OCI-LY7 (cell line): ENCODE data around the gene GFER. TPM values are rescaled to one million over a fixed set of nuclear protein-coding genes. Genes with fewer than 3 reads are reported as not detected.

Experiments used
- BruUV-seq: library from RNA; stranded (reverse); fragments of 400-500 nt; replicated peaks from 2 replicates; lab custom pipeline; 2021; lab: Mats Ljungman, UMichigan
- CTCF ChIA-PET: fragments of 300-600 bp; sonication (Branson Sonifier 250); formaldehyde crosslinking; loops from one replicate; lab custom pipeline; 2022; ENCODE audit warnings: antibody characterized with exemption; ENCODE audit not compliant: unreplicated experiment; lab: Charles Lee
- POLR2A ChIA-PET: fragments of 300-600 bp; sonication (Branson Sonifier 250); formaldehyde crosslinking; loops from one replicate; lab custom pipeline; 2022; ENCODE audit warnings: antibody characterized with exemption; lab: Charles Lee
- DNase-seq: peaks from one replicate; pipeline ENCODE4 v3.0.0-alpha.2; 2015; ENCODE audit warnings: low spot score
- H2AFZ ChIP-seq: fragments of 200-600 bp; sonication (generic), shearing (Covaris generic); 2 replicates; pipeline ENCODE4 v1.6.1; 2014; ENCODE audit warnings: mild to moderate bottlenecking, antibody characterized with exemption, low read length, moderate library complexity
- H3K27ac ChIP-seq: fragments of 200-600 bp; sonication (generic); 2 replicates; pipeline ENCODE4 v1.5.1; 2014; ENCODE audit warnings: mixed run types, low read depth, mild to moderate bottlenecking, moderate library complexity, low read length, inconsistent platforms; ENCODE audit not compliant: poor library complexity, severe bottlenecking
- H3K36me3 ChIP-seq: fragments of 200-600 bp; sonication (generic); 2 replicates; pipeline ENCODE4 v1.6.1; 2014; ENCODE audit warnings: mild to moderate bottlenecking, antibody characterized with exemption, low read length, moderate library complexity, mixed read lengths; ENCODE audit not compliant: insufficient read depth
- H3K4me1 ChIP-seq: fragments of 200-600 bp; sonication (generic); 2 replicates; pipeline ENCODE4 v1.5.1; 2014; ENCODE audit warnings: mild to moderate bottlenecking, low read length; ENCODE audit not compliant: insufficient read depth, poor library complexity, severe bottlenecking
- H3K4me2 ChIP-seq: fragments of 200-600 bp; sonication (generic); 2 replicates; pipeline ENCODE4 v1.6.1; 2014; ENCODE audit warnings: mild to moderate bottlenecking, low read length
- H3K4me3 ChIP-seq: fragments of 200-600 bp; sonication (generic); 2 replicates; pipeline ENCODE4 v1.5.1; 2014; ENCODE audit warnings: mild to moderate bottlenecking, low read depth, low read length; ENCODE audit not compliant: poor library complexity, severe bottlenecking
- H3K79me2 ChIP-seq: fragments of 200-600 bp; sonication (generic); 2 replicates; pipeline ENCODE4 v1.6.1; 2016; ENCODE audit warnings: low read depth, mild to moderate bottlenecking, low read length, moderate library complexity, mixed read lengths; ENCODE audit not compliant: insufficient read depth
- H3K9me2 ChIP-seq: fragments of 200-600 bp; sonication (generic); 2 replicates; pipeline ENCODE4 v1.6.1; 2016; ENCODE audit warnings: mild to moderate bottlenecking, low read length, mixed read lengths; ENCODE audit not compliant: insufficient read depth
- H3K9me3 ChIP-seq: fragments of 200-600 bp; sonication (generic); 2 replicates; pipeline ENCODE4 v1.6.1; 2014; ENCODE audit warnings: mild to moderate bottlenecking, mixed run types, low read length, mixed read lengths
- H4K20me1 ChIP-seq: fragments of 200-600 bp; sonication (generic); 2 replicates; pipeline ENCODE4 v1.6.1; 2014; ENCODE audit warnings: mild to moderate bottlenecking, antibody characterized with exemption, low read length, moderate library complexity, mixed read lengths; ENCODE audit not compliant: insufficient read depth
- CTCF ChIP-seq: fragments of 200-600 bp; sonication (generic); conservative IDR thresholded peaks from 2 replicates; pipeline ENCODE4 v1.5.1; 2014; ENCODE audit warnings: mild to moderate bottlenecking, antibody characterized with exemption, low read length, moderate library complexity, mixed read lengths
- EZH2phosphoT487 ChIP-seq: fragments of 200-600 bp; sonication (generic); IDR thresholded peaks from 2 replicates; pipeline ENCODE4 v1.6.1; 2018; ENCODE audit warnings: low read depth, borderline replicate concordance, mild to moderate bottlenecking, mixed run types, antibody characterized with exemption, low read length, moderate library complexity, mixed read lengths
- intact Hi-C: fragments of 100-400 bp; cut with micrococcal nuclease; formaldehyde crosslinking; loops from one replicate; pipeline ENCODE4 v1.10.0; 2022; ENCODE audit not compliant: unreplicated experiment
- total RNA-seq, 2 experiments: library from RNA; depleted of rRNA in 1 of 2; stranded (reverse); fragments of >200 nt in 1 of 2; shearing (Covaris generic) in 1 of 2; gene quantifications; 2 replicates each; pipeline ENCODE4 v1.2.3, GENCODE V29; 2014 to 2022

Gene GFER
- total RNA-seq, 2 experiments from 2014 or later: 32.3 to 40.2 TPM

GRCh38 chr16:2001456-2002355 is 17.7 kb downstream of the GFER start:
- BruUV-seq: no TSS peak
- peaks cover 5% of the 10 kb centered on the region; the same call in 1 of the 2 replicates for H3K79me2 ChIP-seq
- peaks cover 9% of the 10 kb centered on the region for H3K4me1 ChIP-seq
- no peaks in the 10 kb centered on the region; the same call in 1 of the 2 replicates for H4K20me1 ChIP-seq
- no peak for TF ChIP-seq EZH2phosphoT487
- no peak for TF ChIP-seq CTCF
- intact Hi-C loops: no loop called here
- DNase-seq: no peak
- no peaks in the 10 kb centered on the region for H3K9me2 ChIP-seq
- H3K36me3 ChIP-seq: peaks cover 73% of the 10 kb centered on the region
- H3K4me3 ChIP-seq: no peak overlapping the region
- H2AFZ ChIP-seq: no peak overlapping the region
- H3K9me3 ChIP-seq: no peaks in the 10 kb centered on the region
- no peak overlapping the region for H3K4me2 ChIP-seq
- ChIA-PET CTCF (no interaction called here), POLR2A (no interaction called here)
- no peak overlapping the region for H3K27ac ChIP-seq

DNA sequence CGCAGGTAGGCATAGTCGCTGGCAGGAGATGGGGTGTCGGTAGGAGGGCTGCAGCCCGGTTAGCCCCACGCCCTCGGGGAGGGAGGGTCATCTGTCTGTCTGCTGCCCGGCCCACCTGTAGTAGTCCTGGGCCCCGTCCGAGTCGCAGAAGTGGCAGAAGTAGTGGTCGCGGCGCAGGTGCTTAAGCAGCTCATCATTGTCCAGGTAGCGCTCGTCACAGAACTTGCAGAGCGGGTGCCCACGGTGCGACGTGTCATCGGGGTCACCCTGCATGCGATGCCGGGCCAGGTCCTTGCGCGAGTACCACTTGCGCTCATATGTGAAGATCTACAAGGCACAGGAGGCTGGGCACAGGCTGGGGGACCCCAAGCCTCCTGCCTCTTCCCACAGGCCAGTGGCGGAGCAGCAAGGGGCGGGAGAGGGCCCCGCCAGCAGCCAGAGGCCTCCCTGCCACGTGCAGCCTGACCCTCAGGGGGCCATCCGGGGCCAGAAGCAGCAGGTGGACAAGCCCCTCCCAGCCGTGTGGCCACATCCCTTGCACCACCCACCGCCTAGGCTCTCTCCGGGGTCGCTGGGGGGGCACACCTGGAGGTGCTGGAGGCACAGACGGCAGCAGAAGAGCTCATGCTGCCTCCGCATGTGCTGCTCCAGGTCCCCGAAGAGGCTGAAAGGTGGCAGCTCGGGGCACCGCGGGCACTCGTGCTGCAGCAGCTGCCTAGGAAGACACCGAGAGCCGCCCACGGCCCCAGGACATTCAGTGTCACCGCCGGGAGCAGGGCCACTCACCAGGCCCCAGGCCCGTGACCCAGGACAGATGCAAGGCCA is 18.6 kb downstream of the GFER start:
- Histone ChIP-seq H3K27ac (no peak overlapping the region), H2AFZ (no peak overlapping the region), H3K36me3 (peaks cover 71% of the 10 kb centered on the region), H3K4me2 (no peak overlapping the region), H3K79me2 (peaks cover 14% of the 10 kb centered on the region), H3K9me3 (no peaks in the 10 kb centered on the region), H3K4me3 (no peak overlapping the region), H3K9me2 (no peaks in the 10 kb centered on the region), H3K4me1 (peaks cover 17% of the 10 kb centered on the region), H4K20me1 (peaks cover 3% of the 10 kb centered on the region; the same call in 1 of the 2 replicates)
- intact Hi-C loops: no loop called here
- TF ChIP-seq CTCF (no peak), EZH2phosphoT487 (no peak)
- ChIA-PET CTCF (no interaction called here), POLR2A (interaction anchor here (0.5 kb wide), 1 partner anchor 8 kb away, joined by 6 read pairs; no protein-coding TSS in a partner anchor)
- BruUV-seq: no TSS peak
- no peak for DNase-seq
